BLaER1 (cell line): ENCODE measurements around the gene TUBGCP5.
A peak's percentile ranks its signal among the peaks of the same experiment; 100 is the strongest.

Source experiments
- H3K27ac ChIP-seq: shearing (Covaris generic); formaldehyde crosslinking; 2 replicates; pipeline ENCODE4 v1.8.1; 2022
- H3K27me3 ChIP-seq: shearing (Covaris generic); formaldehyde crosslinking; 2 replicates; pipeline ENCODE4 v1.8.1; 2022
- H3K36me3 ChIP-seq: shearing (Covaris generic); formaldehyde crosslinking; 2 replicates; pipeline ENCODE4 v1.8.1; 2022
- H3K4me1 ChIP-seq: shearing (Covaris generic); formaldehyde crosslinking; 2 replicates; pipeline ENCODE4 v1.8.1; 2022
- H3K4me2 ChIP-seq: shearing (Covaris generic); formaldehyde crosslinking; 2 replicates; pipeline ENCODE4 v1.8.1; 2022
- H3K4me3 ChIP-seq: shearing (Covaris generic); formaldehyde crosslinking; 2 replicates; pipeline ENCODE4 v1.8.1; 2022
- H3K9ac ChIP-seq: shearing (Covaris generic); formaldehyde crosslinking; 2 replicates; pipeline ENCODE4 v1.8.1; 2022
- H3K9me3 ChIP-seq: shearing (Covaris generic); formaldehyde crosslinking; 2 replicates; pipeline ENCODE4 v1.8.1; 2022
- H4K20me1 ChIP-seq: shearing (Covaris generic); formaldehyde crosslinking; 2 replicates; pipeline ENCODE4 v1.8.1; 2022
- Cebpa-rat ChIP-seq: shearing (Covaris generic); IDR thresholded peaks from 2 replicates; pipeline ENCODE4 v1.8.1; 2022

The TUBGCP5 gene

DNA sequence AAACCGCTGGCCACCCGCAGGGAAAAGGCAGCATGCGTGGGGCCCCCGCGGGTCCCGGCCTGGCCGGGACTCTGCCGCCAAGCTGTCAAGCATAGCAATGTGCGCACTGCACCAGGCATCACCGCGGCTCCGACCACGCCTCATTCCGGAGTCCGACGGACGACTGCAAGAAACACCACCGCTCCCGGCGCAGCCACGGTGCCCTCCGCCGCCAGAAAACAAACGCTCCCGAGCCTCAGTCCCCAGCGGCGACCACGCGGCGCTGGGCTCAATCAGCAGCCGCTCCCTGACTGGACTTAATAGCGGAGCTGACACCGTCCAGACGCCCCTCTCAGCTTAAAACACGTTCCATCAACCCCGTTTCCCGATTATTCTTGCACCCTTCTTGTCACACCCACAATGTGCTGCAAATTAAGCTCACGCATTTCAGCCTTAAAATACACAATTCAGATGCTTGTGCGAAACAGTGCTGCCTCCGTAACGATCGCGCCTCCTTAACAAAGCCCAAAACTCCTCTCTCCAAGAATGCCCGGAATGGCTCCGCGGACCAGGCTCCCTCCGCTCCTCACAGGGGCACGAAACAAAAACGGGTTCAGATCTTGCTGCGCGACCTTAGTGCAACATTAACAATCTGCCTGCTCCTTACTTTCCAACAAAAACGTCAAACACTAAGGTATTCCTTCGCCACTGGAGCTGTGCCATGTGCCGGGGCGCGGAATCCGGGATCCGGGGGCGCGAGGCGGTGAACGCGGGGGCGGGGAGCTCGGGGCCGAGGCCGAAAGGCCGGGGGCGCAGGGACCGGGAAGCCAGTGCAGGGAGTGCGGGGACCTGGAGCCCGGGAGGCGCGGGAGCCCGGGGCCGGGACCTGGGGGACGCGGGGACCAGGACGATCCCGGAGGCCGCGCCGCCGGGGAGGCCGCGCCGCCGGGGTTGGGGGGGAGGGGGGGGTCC lies 59.9 kb downstream of the TUBGCP5 start:
- 0 out of 2 replicates have a peak, but pooled peaks cover 3% of the 10 kb centered on the region for H3K36me3 ChIP-seq
- no peak for TF ChIP-seq Cebpa-rat
- peak overlapping the region; percentile 99 for H3K4me2 ChIP-seq
- peak overlapping the region; percentile 97 for H3K4me3 ChIP-seq
- peak overlapping the region; percentile 83 for H3K9ac ChIP-seq
- peaks cover 36% of the 10 kb centered on the region for H3K4me1 ChIP-seq
- H3K27ac ChIP-seq: peak overlapping the region; percentile 72
- no peaks in the 10 kb centered on the region for H3K9me3 ChIP-seq
- peaks cover 13% of the 10 kb centered on the region for H3K27me3 ChIP-seq
- peaks cover 52% of the 10 kb centered on the region for H4K20me1 ChIP-seq

DNA sequence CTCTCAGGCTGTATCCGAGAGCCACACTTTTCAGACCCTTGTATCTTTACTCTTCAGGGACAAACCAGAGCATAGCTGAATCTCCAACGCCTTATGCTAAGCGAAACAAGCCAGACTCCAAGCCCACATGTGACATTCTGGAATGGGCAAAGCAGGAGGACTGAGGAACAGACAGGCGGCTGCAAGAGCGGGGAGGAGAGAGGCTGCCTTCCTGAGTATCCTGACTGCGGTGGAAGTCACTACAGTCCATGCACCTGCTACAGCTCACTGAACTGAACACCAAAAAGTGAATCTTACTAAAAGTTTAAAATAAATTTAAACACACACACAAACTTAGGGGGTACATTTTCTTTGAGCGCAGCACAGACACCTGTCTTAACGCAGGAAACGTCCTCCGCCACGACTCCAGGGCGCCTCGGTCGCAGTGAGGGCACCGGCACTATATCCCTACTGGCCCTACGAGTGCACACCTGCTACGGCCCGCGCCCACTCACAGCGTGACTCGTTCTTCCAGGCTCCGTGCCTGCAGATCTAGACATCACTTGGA lies 60.6 kb downstream of the TUBGCP5 start:
- peaks cover 60% of the 10 kb centered on the region for H4K20me1 ChIP-seq
- peaks cover 13% of the 10 kb centered on the region for H3K27me3 ChIP-seq
- peak overlapping the region; percentile 72; the same call in 1 of the 2 replicates for H3K27ac ChIP-seq
- H3K9ac ChIP-seq: peak overlapping the region; percentile 83
- no peak for TF ChIP-seq Cebpa-rat
- H3K9me3 ChIP-seq: no peaks in the 10 kb centered on the region
- H3K36me3 ChIP-seq: 0 out of 2 replicates have a peak, but pooled peaks cover 3% of the 10 kb centered on the region
- H3K4me3 ChIP-seq: peak overlapping the region; percentile 97
- peaks cover 44% of the 10 kb centered on the region for H3K4me1 ChIP-seq
- H3K4me2 ChIP-seq: peak overlapping the region; percentile 99

DNA sequence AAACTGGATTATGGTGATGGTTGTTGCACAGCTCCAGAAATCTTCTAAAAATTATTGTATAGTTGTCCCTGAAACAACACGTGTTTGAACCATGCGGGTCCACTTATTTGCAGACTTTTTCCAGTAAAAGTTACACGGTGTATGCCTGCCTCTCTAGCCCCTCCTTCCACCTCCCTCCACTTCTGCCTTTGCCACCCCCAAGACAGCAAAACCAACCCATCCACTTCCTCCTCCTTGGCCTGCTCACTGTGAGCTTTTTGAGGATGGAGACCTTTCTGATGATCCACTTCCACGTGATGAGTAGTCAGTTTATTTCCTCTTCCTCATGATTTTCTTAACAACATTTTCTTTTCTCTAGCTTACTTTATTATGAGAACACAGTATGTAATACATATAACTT lies 64.6 kb downstream of the TUBGCP5 start:
- Histone ChIP-seq H3K36me3 (peaks cover 20% of the 10 kb centered on the region), H4K20me1 (peaks cover 89% of the 10 kb centered on the region), H3K9ac (no peak overlapping the region), H3K4me2 (peak overlapping the region; percentile 71), H3K9me3 (peaks cover 20% of the 10 kb centered on the region), H3K4me1 (peaks cover 64% of the 10 kb centered on the region), H3K4me3 (no peak overlapping the region), H3K27me3 (no peaks in the 10 kb centered on the region), H3K27ac (no peak overlapping the region)
- no peak for TF ChIP-seq Cebpa-rat

DNA sequence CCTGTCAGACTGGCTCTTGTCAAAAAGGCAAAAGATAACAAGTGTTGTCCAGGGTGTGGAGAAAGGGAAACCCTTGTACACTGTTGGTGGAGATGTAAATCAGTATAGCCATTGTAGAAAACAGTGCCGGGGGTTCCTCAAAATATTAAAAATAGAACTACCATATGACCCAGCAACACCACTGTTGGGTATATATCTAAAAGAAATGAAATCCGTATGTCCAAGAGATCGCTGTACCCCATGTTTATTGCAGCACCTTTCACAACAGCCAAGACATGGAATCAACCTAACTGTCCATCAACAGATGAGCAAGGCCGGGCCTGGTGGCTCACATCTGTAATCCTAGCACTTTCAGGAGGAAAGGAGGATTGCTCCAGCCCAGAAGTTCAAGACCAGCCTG lies 65.4 kb downstream of the TUBGCP5 start:
- H3K27ac ChIP-seq: no peak overlapping the region

DNA sequence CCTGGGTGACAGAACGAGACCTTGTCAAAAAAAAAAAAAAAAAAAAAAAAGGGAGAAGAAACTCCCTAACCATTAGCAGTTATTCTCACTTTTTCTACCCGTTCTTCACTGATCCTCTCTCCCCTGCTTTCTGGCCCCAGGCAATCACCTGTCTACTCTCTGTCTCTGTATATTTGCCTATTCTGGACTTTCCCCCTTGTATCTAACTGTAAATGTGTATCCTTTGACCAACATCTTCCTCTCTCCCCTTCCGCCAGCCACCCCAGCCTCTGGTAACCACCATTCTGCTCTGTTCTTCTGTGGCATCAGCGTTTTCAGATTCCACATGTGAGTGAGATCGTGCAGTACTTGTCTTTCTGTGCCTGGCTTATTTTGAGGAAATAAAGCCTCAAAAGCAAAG lies 66.1 kb downstream of the TUBGCP5 start:
- peaks cover 25% of the 10 kb centered on the region for H3K9me3 ChIP-seq
- peaks cover 69% of the 10 kb centered on the region for H3K4me1 ChIP-seq
- H3K9ac ChIP-seq: no peak overlapping the region
- peaks cover 20% of the 10 kb centered on the region for H3K36me3 ChIP-seq
- peaks cover 89% of the 10 kb centered on the region for H4K20me1 ChIP-seq
- no peak overlapping the region for H3K27ac ChIP-seq
- peak overlapping the region; percentile 71 for H3K4me2 ChIP-seq
- no peak for TF ChIP-seq Cebpa-rat
- H3K4me3 ChIP-seq: no peak overlapping the region
- no peaks in the 10 kb centered on the region for H3K27me3 ChIP-seq

More for the DNA sequence above, 65.4 kb downstream of the TUBGCP5 start:
- Histone ChIP-seq H3K4me3 (no peak overlapping the region), H4K20me1 (peaks cover 89% of the 10 kb centered on the region), H3K27me3 (no peaks in the 10 kb centered on the region), H3K36me3 (peaks cover 20% of the 10 kb centered on the region), H3K9ac (no peak overlapping the region), H3K9me3 (peaks cover 25% of the 10 kb centered on the region), H3K4me2 (peak overlapping the region; percentile 71), H3K4me1 (peaks cover 68% of the 10 kb centered on the region)
- TF ChIP-seq Cebpa-rat: no peak

DNA sequence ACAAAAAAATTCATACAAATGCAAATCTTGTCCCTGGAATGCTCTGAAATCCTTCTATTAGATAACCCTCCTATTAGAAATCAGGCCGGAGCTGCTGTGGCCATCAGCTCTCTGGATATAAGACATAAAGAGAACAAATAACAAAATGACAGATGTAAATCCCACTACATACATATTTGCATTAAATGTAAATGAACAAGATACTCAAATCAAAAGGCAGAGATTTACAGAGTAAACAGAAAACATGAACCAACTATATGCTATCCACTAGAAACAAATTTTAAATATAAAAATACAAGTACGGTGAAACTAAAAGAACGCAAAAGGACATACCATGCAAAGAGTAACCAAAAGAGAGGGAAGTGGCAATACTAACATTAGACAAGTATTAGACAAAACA lies 69.9 kb downstream of the TUBGCP5 start:
- Histone ChIP-seq H3K4me1 (peaks cover 79% of the 10 kb centered on the region), H3K4me2 (peak overlapping the region; percentile 65), H3K4me3 (no peak overlapping the region), H3K9ac (no peak overlapping the region), H3K9me3 (peaks cover 25% of the 10 kb centered on the region), H4K20me1 (peaks cover 89% of the 10 kb centered on the region), H3K27me3 (no peaks in the 10 kb centered on the region), H3K27ac (no peak overlapping the region; the same call in 1 of the 2 replicates), H3K36me3 (peaks cover 39% of the 10 kb centered on the region)
- TF ChIP-seq Cebpa-rat: no peak

DNA sequence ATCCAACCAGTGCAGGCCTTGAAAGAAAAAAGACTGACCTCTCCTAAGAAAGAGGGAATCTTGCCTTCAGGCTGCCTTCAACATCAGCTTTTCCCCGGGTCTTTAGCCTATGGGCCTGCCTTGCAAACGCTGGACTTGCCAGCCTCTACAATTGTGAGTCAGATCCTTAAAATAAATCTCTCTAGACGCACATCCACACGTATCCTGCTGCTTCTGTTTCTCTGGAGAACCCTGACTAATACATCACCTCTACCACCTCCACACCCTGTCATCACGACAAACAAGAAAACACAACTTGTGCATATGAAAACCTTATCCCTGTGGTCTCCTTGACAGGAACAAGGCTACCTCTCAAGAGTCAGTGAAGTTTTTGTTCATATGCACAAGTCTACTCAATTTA lies 71.0 kb downstream of the TUBGCP5 start:
- TF ChIP-seq Cebpa-rat: no peak
- Histone ChIP-seq H3K4me2 (peak overlapping the region; percentile 65), H3K27me3 (no peaks in the 10 kb centered on the region), H3K9me3 (peaks cover 25% of the 10 kb centered on the region), H3K27ac (peak overlapping the region; percentile 60; the same call in 1 of the 2 replicates), H4K20me1 (peaks cover 89% of the 10 kb centered on the region), H3K36me3 (peaks cover 39% of the 10 kb centered on the region), H3K9ac (peak overlapping the region; percentile 48), H3K4me3 (no peak overlapping the region), H3K4me1 (peaks cover 79% of the 10 kb centered on the region)

DNA sequence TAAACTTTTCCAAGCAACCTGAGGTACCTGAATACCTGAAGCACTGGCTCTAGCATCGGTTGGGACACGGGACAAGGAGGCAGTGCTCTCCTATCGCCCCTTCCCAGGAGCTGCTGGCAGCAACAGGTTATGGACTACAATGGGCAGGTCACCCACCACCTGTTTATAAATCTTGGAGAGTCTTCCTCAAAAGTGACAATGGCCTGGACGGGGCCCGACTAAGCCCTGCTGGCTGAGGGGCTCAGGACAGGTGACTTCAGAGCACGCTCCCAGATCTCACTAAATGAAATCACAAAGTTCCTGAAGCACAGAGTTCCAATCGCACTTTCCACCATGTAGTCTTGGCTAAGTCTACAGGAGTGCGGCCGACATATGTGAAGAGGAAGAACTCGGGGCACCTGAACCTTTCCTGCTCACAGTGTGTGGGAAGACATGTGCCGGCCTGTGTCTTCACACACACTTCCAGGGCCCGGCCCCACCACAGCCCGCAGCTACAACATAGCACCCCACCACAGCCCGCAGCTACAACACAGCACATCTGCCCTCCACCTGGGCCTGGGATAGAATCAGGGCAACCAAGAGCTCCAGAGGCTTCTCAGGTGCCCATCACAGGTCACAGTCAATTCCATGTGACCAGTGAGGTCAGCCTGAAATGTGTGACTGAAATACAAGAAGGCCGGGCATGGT lies 72.1 kb downstream of the TUBGCP5 start:
- peaks cover 89% of the 10 kb centered on the region for H4K20me1 ChIP-seq
- H3K4me1 ChIP-seq: peaks cover 79% of the 10 kb centered on the region
- 0 out of 2 replicates have a peak overlapping the region, but pooled peaks have one; percentile 20 for H3K9ac ChIP-seq
- H3K36me3 ChIP-seq: peaks cover 39% of the 10 kb centered on the region
- no peak overlapping the region for H3K4me3 ChIP-seq
- H3K27me3 ChIP-seq: no peaks in the 10 kb centered on the region
- no peak for TF ChIP-seq Cebpa-rat
- peak overlapping the region; percentile 65 for H3K4me2 ChIP-seq
- H3K9me3 ChIP-seq: peaks cover 25% of the 10 kb centered on the region
- peak overlapping the region; percentile 60 for H3K27ac ChIP-seq

DNA sequence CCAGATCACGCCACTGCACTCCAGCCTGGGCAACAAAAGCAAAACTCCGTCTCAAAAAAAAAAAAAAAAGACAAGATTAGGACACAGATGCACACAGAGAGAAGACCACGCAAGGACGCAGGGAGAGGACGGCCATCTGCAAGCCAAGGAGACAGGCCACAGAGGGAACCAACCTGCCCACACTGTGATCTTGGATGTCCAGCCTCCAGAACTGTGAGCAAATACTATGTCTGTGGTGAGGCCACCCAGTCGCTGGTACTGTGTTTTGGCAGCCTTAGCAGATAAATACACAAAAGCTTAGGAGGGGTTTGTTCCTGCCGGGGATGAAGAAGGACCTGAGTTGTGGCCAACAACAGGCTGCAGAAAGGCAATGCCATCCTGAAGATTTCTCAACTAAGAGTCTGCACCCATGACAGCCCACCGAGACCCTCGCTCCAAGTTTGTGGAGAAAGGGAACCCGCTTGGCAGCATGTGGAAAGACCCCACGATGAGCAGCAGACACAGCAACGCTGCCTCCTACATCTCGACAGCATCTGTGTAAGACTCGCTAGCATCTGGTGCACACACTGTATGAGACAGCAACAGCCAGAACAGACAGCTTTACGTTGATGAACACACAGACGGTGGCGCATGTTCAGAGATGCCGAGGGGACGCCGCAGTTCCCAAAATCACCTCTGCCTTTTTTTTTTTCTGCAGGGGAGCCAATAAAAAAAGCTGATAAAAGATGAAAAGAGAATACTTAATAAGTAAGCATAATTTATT lies 72.9 kb downstream of the TUBGCP5 start:
- Histone ChIP-seq H3K4me2 (peak overlapping the region; percentile 65; the same call in 1 of the 2 replicates), H4K20me1 (peaks cover 89% of the 10 kb centered on the region), H3K27ac (no peak overlapping the region), H3K4me1 (peaks cover 80% of the 10 kb centered on the region), H3K27me3 (no peaks in the 10 kb centered on the region), H3K9ac (no peak overlapping the region), H3K9me3 (peaks cover 23% of the 10 kb centered on the region), H3K4me3 (no peak overlapping the region), H3K36me3 (peaks cover 37% of the 10 kb centered on the region)
- no peak for TF ChIP-seq Cebpa-rat
